Epithelial cell of proximal tubule (primary cell): ENCODE results near the gene NAB1. TPM values are rescaled to one million over a fixed set of nuclear protein-coding genes. Genes with fewer than 3 reads are reported as not detected.

ENCODE experiments used
- DNase-seq: peaks from one replicate; pipeline ENCODE4 v3.0.0-alpha.2; 2011; ENCODE audit warnings: low read depth
- H3K4me3 ChIP-seq: 2 replicates; pipeline ENCODE4 v1.5.1; 2011; ENCODE audit warnings: low read depth, mild to moderate bottlenecking, low read length
- CTCF ChIP-seq: conservative IDR thresholded peaks from 2 replicates; pipeline ENCODE4 v1.5.1; 2012; ENCODE audit warnings: low read depth, mild to moderate bottlenecking, low read length
- total RNA-seq: library from RNA; depleted of rRNA; stranded (reverse); fragments of >200 nt; gene quantifications from 2 replicates; pipeline ENCODE4 v1.2.3, GENCODE V29; 2015

NAB1 gene
- total RNA-seq, 1 donor from 2014 or later = 10.0 TPM

GRCh38 chr2:190711069-190711468, 62.2 kb downstream of the NAB1 start:
- H3K4me3 ChIP-seq = no peak overlapping the region
- TF ChIP-seq CTCF = no peak
- no peak for DNase-seq

GRCh38 chr2:190713471-190713870, 64.6 kb downstream of the NAB1 start:
- H3K4me3 ChIP-seq = no peak overlapping the region
- no peak for TF ChIP-seq CTCF
- no peak for DNase-seq

- H3K4me3 ChIP-seq = no peak overlapping the region
- no peak for DNase-seq
- TF ChIP-seq CTCF = no peak
These were observed 66.1 kb downstream of the NAB1 start for GRCh38 chr2:190714958-190715357.

- no peak for TF ChIP-seq CTCF
- H3K4me3 ChIP-seq = no peak overlapping the region
- DNase-seq = no peak
These were observed 67.4 kb downstream of the NAB1 start for GRCh38 chr2:190716176-190716807.

- TF ChIP-seq CTCF = no peak
- no peak for DNase-seq
- H3K4me3 ChIP-seq = no peak overlapping the region
These were observed 68.4 kb downstream of the NAB1 start for GRCh38 chr2:190717306-190717705.

- DNase-seq = no peak
- TF ChIP-seq CTCF = no peak
- H3K4me3 ChIP-seq = no peak overlapping the region
These were observed 69.1 kb downstream of the NAB1 start for GRCh38 chr2:190717764-190718651.
